ENCODE measurements around the gene TBC1D4. TPM values are rescaled to one million over a fixed set of nuclear protein-coding genes. Genes with fewer than 3 reads are reported as not detected.

The TBC1D4 gene
- total RNA-seq, 4 donors from 2014 or later: 38.5 to 53.0 (median 44.1) TPM

DNA sequence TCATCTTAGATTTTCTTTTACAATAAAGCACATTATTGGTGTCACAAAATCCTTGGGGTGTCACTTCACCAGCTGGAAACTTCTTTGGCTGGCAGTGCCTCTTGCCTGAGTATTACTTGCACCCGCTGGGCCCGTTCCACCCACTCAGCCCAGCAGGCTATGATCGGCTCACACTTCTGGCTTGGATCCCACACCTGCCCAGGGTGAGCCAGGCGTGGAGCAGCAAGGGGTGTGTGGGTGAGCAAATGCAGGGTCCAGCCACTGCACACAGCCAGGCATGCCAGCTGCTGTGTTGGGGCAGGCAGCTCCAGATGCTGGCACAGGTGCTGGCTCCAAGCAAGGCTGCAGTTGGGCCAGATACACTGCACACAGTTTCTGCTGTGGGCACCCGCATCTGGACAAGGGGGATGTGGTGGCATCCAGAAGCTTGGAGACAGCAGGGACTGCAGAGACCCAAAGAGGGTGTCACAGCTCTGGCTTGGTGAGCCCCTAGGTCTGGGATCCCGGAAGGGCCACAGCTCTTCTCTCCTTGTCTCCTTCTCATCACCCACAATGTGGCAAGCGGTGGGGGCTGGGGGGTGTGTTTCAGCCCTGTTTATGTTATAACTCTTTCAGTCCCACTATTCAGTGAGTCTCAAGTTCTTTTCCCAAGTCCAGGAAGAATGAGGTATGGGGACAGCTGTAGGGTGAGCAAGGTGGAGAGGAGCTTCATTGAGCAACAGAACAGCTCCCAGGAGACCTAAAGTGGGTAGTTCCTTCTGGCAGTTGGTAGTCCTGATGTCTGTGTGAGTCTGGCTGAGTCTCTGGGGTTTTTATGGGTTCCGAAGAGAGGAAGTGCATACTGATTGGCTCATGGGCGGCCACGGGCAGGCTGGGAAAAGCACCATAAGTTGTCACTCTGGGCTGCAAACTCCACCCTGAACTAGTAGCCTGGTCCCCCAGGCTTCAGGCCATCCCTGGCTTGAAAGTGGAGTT lies 25.3 kb upstream of the TBC1D4 start:
- intact Hi-C loops (cut with DNase I; ENCODE audit: low total_unique reads): no loop called here
- 74 to 80% methylated on average over 10 of the region's 10 CpGs for WGBS, 2 donors
- no peak for DNase-seq (ENCODE audit: low spot score in 2 of 2)
- no peak overlapping the region for H3K4me3 ChIP-seq (ENCODE audit: low read depth, poor library complexity, severe bottlenecking)
- TF ChIP-seq, protein P1, sequence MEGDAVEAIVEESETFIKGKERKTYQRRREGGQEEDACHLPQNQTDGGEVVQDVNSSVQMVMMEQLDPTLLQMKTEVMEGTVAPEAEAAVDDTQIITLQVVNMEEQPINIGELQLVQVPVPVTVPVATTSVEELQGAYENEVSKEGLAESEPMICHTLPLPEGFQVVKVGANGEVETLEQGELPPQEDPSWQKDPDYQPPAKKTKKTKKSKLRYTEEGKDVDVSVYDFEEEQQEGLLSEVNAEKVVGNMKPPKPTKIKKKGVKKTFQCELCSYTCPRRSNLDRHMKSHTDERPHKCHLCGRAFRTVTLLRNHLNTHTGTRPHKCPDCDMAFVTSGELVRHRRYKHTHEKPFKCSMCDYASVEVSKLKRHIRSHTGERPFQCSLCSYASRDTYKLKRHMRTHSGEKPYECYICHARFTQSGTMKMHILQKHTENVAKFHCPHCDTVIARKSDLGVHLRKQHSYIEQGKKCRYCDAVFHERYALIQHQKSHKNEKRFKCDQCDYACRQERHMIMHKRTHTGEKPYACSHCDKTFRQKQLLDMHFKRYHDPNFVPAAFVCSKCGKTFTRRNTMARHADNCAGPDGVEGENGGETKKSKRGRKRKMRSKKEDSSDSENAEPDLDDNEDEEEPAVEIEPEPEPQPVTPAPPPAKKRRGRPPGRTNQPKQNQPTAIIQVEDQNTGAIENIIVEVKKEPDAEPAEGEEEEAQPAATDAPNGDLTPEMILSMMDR (IDR thresholded peaks at IDR 0.05): no peak
- TF ChIP-seq POLR2A (IDR thresholded peaks at IDR 0.05): no peak

DNA sequence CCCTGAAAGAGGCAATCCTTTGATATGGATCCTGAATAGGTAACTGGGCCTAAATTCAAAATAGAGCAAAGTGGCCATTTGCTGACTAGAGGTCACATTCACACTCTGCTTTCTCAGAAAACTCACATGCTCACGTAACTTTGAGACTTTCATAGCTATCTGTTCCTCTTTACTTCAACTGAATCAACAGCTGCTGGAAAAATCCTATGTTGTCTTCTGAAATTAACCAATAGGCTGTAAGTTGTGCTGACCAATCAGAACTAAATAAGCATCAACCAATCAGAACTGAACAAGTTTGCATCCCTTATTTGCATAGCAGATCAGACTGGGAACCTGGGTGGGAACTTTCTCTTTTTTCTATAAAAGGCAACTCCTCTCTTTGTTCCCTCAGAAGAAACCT lies 24.0 kb upstream of the TBC1D4 start:
- intact Hi-C loops (cut with DNase I; ENCODE audit: low total_unique reads): no loop called here
- TF ChIP-seq, protein P1 (IDR thresholded peaks at IDR 0.05): no peak
- TF ChIP-seq POLR2A (IDR thresholded peaks at IDR 0.05): no peak
- no peak overlapping the region for H3K4me3 ChIP-seq (ENCODE audit: low read depth, poor library complexity, severe bottlenecking)
- no peak for DNase-seq (ENCODE audit: low spot score in 2 of 2)
- 78 to 100% methylated on average over 1 of the region's 1 CpG for WGBS, 2 donors

DNA sequence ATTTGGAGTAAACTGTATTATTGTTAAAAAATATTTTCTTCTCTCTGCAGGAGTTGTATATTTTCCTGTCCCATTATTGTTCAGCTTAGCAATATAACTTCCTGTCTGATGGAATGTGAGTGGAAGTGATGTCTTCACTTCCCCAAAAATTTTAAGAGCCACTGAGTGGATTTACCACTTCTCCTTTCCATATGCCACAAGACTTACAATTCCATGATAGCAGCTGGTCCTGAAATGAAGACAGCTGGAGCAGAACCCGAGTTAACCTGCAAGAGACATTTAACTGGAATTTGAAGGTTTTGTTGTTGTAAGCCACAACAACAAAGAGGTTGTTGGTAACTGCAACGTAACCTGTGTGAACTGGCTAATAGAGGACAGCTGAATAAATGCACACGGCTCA lies 23.4 kb upstream of the TBC1D4 start:
- TF ChIP-seq POLR2A (IDR thresholded peaks at IDR 0.05): no peak
- TF ChIP-seq, protein P1 (IDR thresholded peaks at IDR 0.05): no peak
- intact Hi-C loops (cut with DNase I; ENCODE audit: low total_unique reads): no loop called here
- WGBS, 2 donors: 70 to 79% methylated on average over 3 of the region's 3 CpGs
- DNase-seq (ENCODE audit: low spot score in 2 of 2): no peak
- no peak overlapping the region for H3K4me3 ChIP-seq (ENCODE audit: low read depth, poor library complexity, severe bottlenecking)

DNA sequence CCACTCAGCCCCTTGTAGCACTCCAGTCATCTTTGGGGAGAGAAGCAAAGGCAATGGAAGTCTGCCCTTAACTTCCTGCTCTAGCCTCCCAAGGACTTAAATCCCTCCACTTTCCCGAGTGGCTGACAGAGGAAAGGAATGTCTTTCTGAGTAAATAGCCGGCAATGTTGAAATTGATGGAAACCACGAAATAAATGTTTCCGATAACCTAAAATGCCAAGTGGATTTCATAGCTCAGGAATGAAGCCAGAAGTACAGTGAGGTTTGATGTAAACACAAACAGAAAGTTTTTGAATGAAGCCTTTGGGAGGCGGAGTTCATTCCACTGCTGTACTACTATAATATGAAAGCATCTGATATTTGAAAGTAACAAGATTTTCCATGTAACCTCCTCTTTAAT lies 14.0 kb upstream of the TBC1D4 start:
- no peak for DNase-seq (ENCODE audit: low spot score in 2 of 2)
- WGBS, 2 donors: 80 to 82% methylated on average over 5 of the region's 5 CpGs
- intact Hi-C loops (cut with DNase I; ENCODE audit: low total_unique reads): no loop called here
- no peak overlapping the region for H3K4me3 ChIP-seq (ENCODE audit: low read depth, poor library complexity, severe bottlenecking)
- no peak for TF ChIP-seq POLR2A (IDR thresholded peaks at IDR 0.05)
- TF ChIP-seq, protein P1 (IDR thresholded peaks at IDR 0.05): no peak

DNA sequence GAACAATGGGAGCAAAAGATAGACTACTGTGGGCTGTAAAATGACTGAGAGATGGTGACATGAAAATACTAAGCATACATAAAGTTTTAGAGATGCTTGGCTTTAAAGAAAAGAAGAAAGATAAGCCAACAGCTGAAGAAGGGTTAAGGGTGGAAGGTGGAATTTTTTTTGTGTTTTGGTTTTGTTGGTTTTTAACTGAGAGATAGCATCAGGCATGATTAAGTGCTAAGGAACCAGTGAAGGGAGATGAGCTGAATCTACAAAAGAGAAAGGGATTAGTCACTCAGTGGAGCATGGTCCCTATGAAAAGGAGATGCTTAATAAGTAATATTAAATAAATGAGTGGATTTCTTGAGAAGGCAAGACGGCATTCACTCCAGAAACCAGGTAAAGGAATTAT lies 12.5 kb upstream of the TBC1D4 start:
- WGBS, 2 donors: 92% methylated on average over 1 of the region's 1 CpG
- intact Hi-C loops (cut with DNase I; ENCODE audit: low total_unique reads): no loop called here
- DNase-seq (ENCODE audit: low spot score in 2 of 2): no peak
- no peak overlapping the region for H3K4me3 ChIP-seq (ENCODE audit: low read depth, poor library complexity, severe bottlenecking)
- TF ChIP-seq POLR2A (IDR thresholded peaks at IDR 0.05): no peak
- TF ChIP-seq, protein P1 (IDR thresholded peaks at IDR 0.05): no peak
